A549 (cell line): ENCODE data around the gene PERM1.

ENCODE experiments used
- CHD4 ChIP-seq: fragments of 200-600 bp; sonication (generic); IDR thresholded peaks from 2 replicates; pipeline ENCODE4 v1.6.1; 2016; ENCODE audit warnings: antibody characterized with exemption, mild to moderate bottlenecking, borderline replicate concordance
- CTCF ChIP-seq: fragments of >200 bp; sonication (Bioruptor Twin); formaldehyde crosslinking; IDR thresholded peaks from 3 replicates; pipeline ENCODE4 v1.5.1; 2016
- E2F6 ChIP-seq: IDR thresholded peaks from 2 replicates; pipeline ENCODE4 v1.6.1; 2012; ENCODE audit warnings: low read depth, borderline replicate concordance
- EHMT2 ChIP-seq: fragments of 200-600 bp; sonication (generic); IDR thresholded peaks from 2 replicates; pipeline ENCODE4 v1.6.1; 2016; ENCODE audit warnings: antibody characterized with exemption, low read depth, mild to moderate bottlenecking, moderate library complexity
- EP300 ChIP-seq, 2 experiments: fragments of >200 bp; sonication (Bioruptor Twin); formaldehyde crosslinking; IDR thresholded peaks; 2 replicates in 1 of 2; 3 replicates in 1 of 2; pipeline ENCODE4 v1.6.1; 2016 to 2017
- ESRRA ChIP-seq: fragments of 150-350 bp; IDR thresholded peaks from 2 replicates; pipeline ENCODE4 v1.6.1; 2014; ENCODE audit warnings: mild to moderate bottlenecking, low read length, borderline replicate concordance
- HES2 ChIP-seq: fragments of >200 bp; sonication (Bioruptor Twin); formaldehyde crosslinking; IDR thresholded peaks from 2 replicates; pipeline ENCODE4 v1.6.1; 2016
- MAX ChIP-seq: IDR thresholded peaks from 2 replicates; pipeline ENCODE4 v1.6.1; 2012
- NPAS2 ChIP-seq: fragments of 250-450 bp; sonication (Bioruptor Pico); IDR thresholded peaks from 2 replicates; pipeline ENCODE4 v1.8.0; 2022; ENCODE audit warnings: mild to moderate bottlenecking, moderate library complexity, borderline replicate concordance
- POLR2A ChIP-seq: IDR thresholded peaks from 2 replicates; pipeline ENCODE4 v1.6.1; 2012; ENCODE audit warnings: mild to moderate bottlenecking, low read length
- USF2 ChIP-seq: fragments of 450-650 bp; IDR thresholded peaks from 2 replicates; pipeline ENCODE4 v1.6.1; 2014; ENCODE audit warnings: antibody characterized with exemption
- ZC3H11A ChIP-seq: fragments of 450-650 bp; IDR thresholded peaks from 2 replicates; pipeline ENCODE4 v1.6.1; 2014; ENCODE audit warnings: antibody characterized with exemption, mild to moderate bottlenecking

GRCh38 chr1:1001057-1001783, 19.3 kb upstream of the PERM1 start:
- TF ChIP-seq POLR2A: no peak
- no peak for TF ChIP-seq USF2
- no peak for TF ChIP-seq CTCF
- TF ChIP-seq E2F6: no peak
- TF ChIP-seq HES2: no peak
- TF ChIP-seq ZC3H11A: no peak
- TF ChIP-seq MAX: no peak
- no peak for TF ChIP-seq EP300 (IDR thresholded peaks at IDR 0.05)
- TF ChIP-seq ESRRA: no peak
- no peak for TF ChIP-seq NPAS2
- TF ChIP-seq EHMT2: no peak
- TF ChIP-seq CHD4: no peak
